ENCODE data around the gene ANKRD9.

ANKRD9 gene

GRCh38 chr14:102486513-102487203 lies 22.9 kb downstream of the ANKRD9 start:
- H3K9me3 ChIP-seq (ENCODE audit: low read length) = no peaks in the 10 kb centered on the region
- no peaks in the 10 kb centered on the region for H3K79me2 ChIP-seq (ENCODE audit: insufficient read depth, low read length)
- no peaks in the 10 kb centered on the region for H4K20me1 ChIP-seq (ENCODE audit: insufficient read depth, low read length)
- H3K9me2 ChIP-seq (ENCODE audit: low read depth, low read length) = no peaks in the 10 kb centered on the region
- no peak overlapping the region for H3K9ac ChIP-seq (ENCODE audit: low read length)
- no peak for TF ChIP-seq CTCF (IDR thresholded peaks at IDR 0.05; ENCODE audit: low read length)
- TF ChIP-seq EZH2 (IDR thresholded peaks at IDR 0.05; ENCODE audit: borderline replicate concordance, low read length) = no peak
- H3K27ac ChIP-seq (ENCODE audit: low read depth, low read length, poor library complexity, severe bottlenecking) = no peak overlapping the region
- no peaks in the 10 kb centered on the region for H3F3A ChIP-seq (ENCODE audit: insufficient read depth, low read length)
- H3K36me3 ChIP-seq (ENCODE audit: insufficient read depth, low read length) = no peaks in the 10 kb centered on the region
- H3K4me2 ChIP-seq (ENCODE audit: low read length) = no peak overlapping the region
- H2AFZ ChIP-seq (ENCODE audit: low read length) = no peak overlapping the region
- H3K4me1 ChIP-seq (ENCODE audit: insufficient read depth, low read length, severe bottlenecking) = no peaks in the 10 kb centered on the region
- no peak overlapping the region for H3K4me3 ChIP-seq (ENCODE audit: low read depth, low read length, poor library complexity, severe bottlenecking)
- no peaks in the 10 kb centered on the region for H3K27me3 ChIP-seq (ENCODE audit: insufficient read depth, low read length)

- Histone ChIP-seq H3K9me2 (ENCODE audit: low read depth, low read length) (no peaks in the 10 kb centered on the region), H3F3A (ENCODE audit: insufficient read depth, low read length) (no peaks in the 10 kb centered on the region), H3K27me3 (ENCODE audit: insufficient read depth, low read length) (no peaks in the 10 kb centered on the region), H2AFZ (ENCODE audit: low read length) (no peak overlapping the region), H3K4me3 (ENCODE audit: low read depth, low read length, poor library complexity, severe bottlenecking) (no peak overlapping the region), H4K20me1 (ENCODE audit: insufficient read depth, low read length) (no peaks in the 10 kb centered on the region), H3K36me3 (ENCODE audit: insufficient read depth, low read length) (no peaks in the 10 kb centered on the region), H3K79me2 (ENCODE audit: insufficient read depth, low read length) (no peaks in the 10 kb centered on the region), H3K9me3 (ENCODE audit: low read length) (no peaks in the 10 kb centered on the region), H3K27ac (ENCODE audit: low read depth, low read length, poor library complexity, severe bottlenecking) (no peak overlapping the region), H3K4me1 (ENCODE audit: insufficient read depth, low read length, severe bottlenecking) (no peaks in the 10 kb centered on the region), H3K4me2 (ENCODE audit: low read length) (no peak overlapping the region), H3K9ac (ENCODE audit: low read length) (no peak overlapping the region)
- no peak for TF ChIP-seq EZH2 (IDR thresholded peaks at IDR 0.05; ENCODE audit: borderline replicate concordance, low read length)
- TF ChIP-seq CTCF (IDR thresholded peaks at IDR 0.05; ENCODE audit: low read length) = no peak
Observed at GRCh38 chr14:102485693-102486512, 23.7 kb downstream of the ANKRD9 start.

- no peak for TF ChIP-seq CTCF (IDR thresholded peaks at IDR 0.05; ENCODE audit: low read length)
- no peak for TF ChIP-seq EZH2 (IDR thresholded peaks at IDR 0.05; ENCODE audit: borderline replicate concordance, low read length)
- no peaks in the 10 kb centered on the region for H3K4me1 ChIP-seq (ENCODE audit: insufficient read depth, low read length, severe bottlenecking)
- H3K4me3 ChIP-seq (ENCODE audit: low read depth, low read length, poor library complexity, severe bottlenecking) = no peak overlapping the region
- H2AFZ ChIP-seq (ENCODE audit: low read length) = no peak overlapping the region
- H3K9ac ChIP-seq (ENCODE audit: low read length) = no peak overlapping the region
- no peaks in the 10 kb centered on the region for H4K20me1 ChIP-seq (ENCODE audit: insufficient read depth, low read length)
- no peaks in the 10 kb centered on the region for H3K9me3 ChIP-seq (ENCODE audit: low read length)
- H3K9me2 ChIP-seq (ENCODE audit: low read depth, low read length) = no peaks in the 10 kb centered on the region
- no peaks in the 10 kb centered on the region for H3K27me3 ChIP-seq (ENCODE audit: insufficient read depth, low read length)
- H3K27ac ChIP-seq (ENCODE audit: low read depth, low read length, poor library complexity, severe bottlenecking) = no peak overlapping the region
- H3F3A ChIP-seq (ENCODE audit: insufficient read depth, low read length) = no peaks in the 10 kb centered on the region
- no peaks in the 10 kb centered on the region for H3K79me2 ChIP-seq (ENCODE audit: insufficient read depth, low read length)
- H3K36me3 ChIP-seq (ENCODE audit: insufficient read depth, low read length) = no peaks in the 10 kb centered on the region
- H3K4me2 ChIP-seq (ENCODE audit: low read length) = no peak overlapping the region
Observed at GRCh38 chr14:102484316-102484715, 25.3 kb downstream of the ANKRD9 start.

Data from OCI-LY1 (cell line).